HCT116 (cell line): Measurements from ENCODE around the gene SENP3. TPM values are rescaled to one million over a fixed set of nuclear protein-coding genes. Genes with fewer than 3 reads are reported as not detected.

Experiments
- ATAC-seq: fragments of 200-7000 bp; cut with Tn5 transposase; 2 replicates; pipeline ENCODE4 v1.9.1; 2020; ENCODE audit warnings: mild to moderate bottlenecking, moderate library complexity
- BruUV-seq: library from RNA; stranded (reverse); fragments of 400-500 nt; replicated peaks from 2 replicates; lab custom pipeline; 2021; lab: Mats Ljungman, UMichigan
- CTCF ChIA-PET: fragments of 300-600 bp; sonication (Branson Sonifier 250); formaldehyde crosslinking; loops from one replicate; lab custom pipeline; 2021; ENCODE audit warnings: antibody characterized with exemption; lab: Charles Lee
- POLR2A ChIA-PET: fragments of 300-600, 350-600 bp; sonication (Branson Sonifier 250); formaldehyde crosslinking; loops from one replicate; lab custom pipeline; 2021; ENCODE audit warnings: antibody characterized with exemption; lab: Charles Lee
- RAD21 ChIA-PET, 2 experiments: fragments of 300-600 bp; sonication (Branson Sonifier 250); formaldehyde crosslinking; loops; one replicate each; lab custom pipeline; 2023; ENCODE audit warnings: low total read pairs in 2 of 2; ENCODE audit not compliant: uncharacterized antibody in 2 of 2, unreplicated experiment in 2 of 2, low non-redundant PET in 1 of 2; lab: Charles Lee
- DNase-seq: peaks from one replicate; pipeline ENCODE4 v3.0.0-alpha.2; 2010; ENCODE audit warnings: low read depth, low spot score
- H2AFZ ChIP-seq: fragments of 200-600 bp; shearing (Covaris generic), sonication (generic); 2 replicates; pipeline ENCODE4 v1.6.1; 2017; ENCODE audit warnings: low read depth, mixed run types, mixed read lengths, antibody characterized with exemption, low read length; ENCODE audit not compliant: poor library complexity, severe bottlenecking
- H3K27ac ChIP-seq: 2 replicates; pipeline ENCODE4 v1.5.1; 2012; ENCODE audit warnings: low read depth, low read length
- H3K27me3 ChIP-seq: fragments of 200-600 bp; sonication (generic); 2 replicates; pipeline ENCODE4 v1.6.1; 2016; ENCODE audit warnings: mixed run types, low read length, mixed read lengths; ENCODE audit not compliant: insufficient read depth
- H3K36me3 ChIP-seq, 2 experiments: fragments of 200-500 bp in 1 of 2; fragments of 200-600 bp in 1 of 2; sonication (Bioruptor generic) in 1 of 2; sonication (generic) in 1 of 2; 2 replicates each; pipeline versions ENCODE4 v1.5.1 to v1.6.1; 2014 to 2016; ENCODE audit warnings: low read length in 2 of 2, inconsistent platforms in 1 of 2, mixed read lengths in 1 of 2, mixed run types in 1 of 2; ENCODE audit not compliant: insufficient read depth in 2 of 2, control insufficient read depth in 1 of 2
- H3K4me1 ChIP-seq, 2 experiments: fragments of 200-600 bp in 1 of 2; sonication (generic) in 1 of 2; 2 replicates each; pipeline versions ENCODE4 v1.5.1 to v1.6.1; 2012 to 2017; ENCODE audit warnings: low read length in 2 of 2, inconsistent platforms in 1 of 2, mild to moderate bottlenecking in 1 of 2, mixed read lengths in 1 of 2, mixed run types in 1 of 2, moderate library complexity in 1 of 2; ENCODE audit not compliant: insufficient read depth in 2 of 2, control insufficient read depth in 1 of 2
- H3K4me2 ChIP-seq: fragments of 200-600 bp; sonication (generic); 2 replicates; pipeline ENCODE4 v1.6.1; 2017; ENCODE audit warnings: mixed run types, low read length, mixed read lengths
- H3K4me3 ChIP-seq, 2 experiments: fragments of 200-600 bp in 1 of 2; sonication (generic) in 1 of 2; replicated peaks in 1 of 2; 2 replicates each; pipeline ENCODE4 v1.5.1; 2011 to 2016; ENCODE audit warnings: low read length in 2 of 2, control low read depth in 1 of 2, low read depth in 1 of 2, mild to moderate bottlenecking in 1 of 2, mixed read lengths in 1 of 2, mixed run types in 1 of 2
- H3K79me2 ChIP-seq: fragments of 200-600 bp; sonication (generic); 2 replicates; pipeline ENCODE4 v1.6.1; 2017; ENCODE audit warnings: mild to moderate bottlenecking, mixed run types, low read length, moderate library complexity, mixed read lengths; ENCODE audit not compliant: insufficient read depth
- H3K9ac ChIP-seq: fragments of 200-600 bp; sonication (generic); 2 replicates; pipeline ENCODE4 v1.6.1; 2016; ENCODE audit warnings: low read length, mixed read lengths
- H3K9me2 ChIP-seq: fragments of 200-600 bp; sonication (generic), shearing (Covaris generic); 2 replicates; pipeline ENCODE4 v1.6.1; 2017; ENCODE audit warnings: mixed run types, mild to moderate bottlenecking, moderate library complexity; ENCODE audit not compliant: insufficient read depth
- H3K9me3 ChIP-seq, 2 experiments: fragments of 200-500 bp in 1 of 2; fragments of 200-600 bp in 1 of 2; sonication (Bioruptor generic) in 1 of 2; sonication (generic) in 1 of 2; 2 replicates each; pipeline ENCODE4 v1.6.1; 2014 to 2017; ENCODE audit warnings: low read length in 2 of 2, mixed read lengths in 2 of 2, inconsistent platforms in 1 of 2, low read depth in 1 of 2, mild to moderate bottlenecking in 1 of 2, mixed run types in 1 of 2, moderate library complexity in 1 of 2; ENCODE audit not compliant: control insufficient read depth in 1 of 2, insufficient read depth in 1 of 2
- H4K20me1 ChIP-seq: fragments of 200-600 bp; sonication (generic), shearing (Covaris generic); 2 replicates; pipeline ENCODE4 v1.6.1; 2017; ENCODE audit warnings: mixed run types, mild to moderate bottlenecking, moderate library complexity; ENCODE audit not compliant: insufficient read depth
- EGR1 ChIP-seq: IDR thresholded peaks from 2 replicates; pipeline ENCODE4 v1.6.1; 2012; ENCODE audit warnings: low read depth
- ELF1 ChIP-seq: IDR thresholded peaks from 2 replicates; pipeline ENCODE4 v1.6.1; 2012; ENCODE audit warnings: low read depth, borderline replicate concordance
- EZH2phosphoT487 ChIP-seq: fragments of 200-600 bp; IDR thresholded peaks from 2 replicates; pipeline ENCODE4 v1.6.1; 2018; ENCODE audit warnings: antibody characterized with exemption, borderline replicate concordance
- FOSL1 ChIP-seq: IDR thresholded peaks from 2 replicates; pipeline ENCODE4 v1.6.1; 2012; ENCODE audit warnings: low read depth
- MAX ChIP-seq: IDR thresholded peaks from 2 replicates; pipeline ENCODE4 v1.6.1; 2012
- POLR2A ChIP-seq: IDR thresholded peaks from 2 replicates; pipeline ENCODE4 v1.7.0; 2011; ENCODE audit warnings: borderline replicate concordance; ENCODE audit not compliant: insufficient read depth, insufficient read length; ENCODE audit errors: extremely low read depth
- SIN3A ChIP-seq: IDR thresholded peaks from 2 replicates; pipeline ENCODE4 v1.6.1; 2012; ENCODE audit warnings: low read depth
- SP1 ChIP-seq: IDR thresholded peaks from 2 replicates; pipeline ENCODE4 v1.6.1; 2012; ENCODE audit warnings: low read depth
- SRF ChIP-seq: IDR thresholded peaks from 2 replicates; pipeline ENCODE4 v1.6.1; 2012; ENCODE audit warnings: low read depth
- YY1 ChIP-seq: IDR thresholded peaks from 2 replicates; pipeline ENCODE4 v1.6.1; 2011; ENCODE audit warnings: low read length, low read depth, moderate library complexity, mild to moderate bottlenecking; ENCODE audit not compliant: insufficient replicate concordance; ENCODE audit errors: extremely low read depth
- ZFX ChIP-seq: fragments of 450-650 bp; IDR thresholded peaks from 2 replicates; pipeline ENCODE4 v1.6.1; 2017
- ZNF274 ChIP-seq: fragments of 200-500 bp; sonication (Bioruptor generic); IDR thresholded peaks from 2 replicates; pipeline ENCODE4 v1.6.1; 2014; ENCODE audit warnings: mild to moderate bottlenecking, low read depth, low read length, inconsistent platforms
- intact Hi-C: fragments of 100-400 bp; cut with micrococcal nuclease; formaldehyde crosslinking; loops from 2 replicates; pipeline ENCODE4 v1.10.0; 2022
- total RNA-seq: library from RNA; stranded (reverse); gene quantifications from one replicate; pipeline ENCODE4 v1.2.1, GENCODE V29; 2021; ENCODE audit not compliant: unreplicated experiment
- TF ChIP-seq, protein P1 (sequence below): IDR thresholded peaks from 2 replicates; pipeline ENCODE4 v1.6.1; 2011; ENCODE audit warnings: mild to moderate bottlenecking, low read length, moderate library complexity; ENCODE audit not compliant: insufficient replicate concordance; ENCODE audit errors: extremely low read depth
- TF ChIP-seq, protein P2 (sequence below): IDR thresholded peaks from 2 replicates; pipeline ENCODE4 v1.6.1; 2012

The SENP3 gene
- total RNA-seq, 1 experiment from 2014 or later = 73.8 TPM

DNA sequence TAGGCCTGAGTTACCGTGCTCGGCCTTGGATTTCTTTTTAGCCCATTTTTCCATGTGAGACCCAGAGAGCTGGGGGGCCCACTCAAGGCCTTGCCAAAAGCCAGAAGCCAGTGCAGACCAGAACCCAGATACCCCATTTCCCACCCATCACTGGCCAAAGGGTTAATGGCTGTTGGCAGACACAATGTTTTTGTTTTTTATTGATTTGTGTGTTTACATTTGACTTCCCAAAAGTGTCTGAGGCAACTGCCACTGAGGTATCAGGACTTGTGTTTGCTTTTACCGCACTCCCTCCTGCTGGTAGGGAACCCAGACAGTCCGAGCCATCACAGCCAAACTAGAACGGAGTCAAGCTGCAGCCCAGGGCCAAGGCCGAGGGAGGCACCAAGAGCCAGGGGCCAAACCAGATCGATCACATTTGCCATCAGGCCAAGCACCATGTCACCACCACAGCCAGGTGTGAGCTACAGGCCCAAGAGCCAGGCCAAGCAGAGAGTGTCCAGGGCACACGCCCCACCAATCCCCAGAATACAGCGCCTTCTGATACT is 20.6 kb upstream of the SENP3 start:
- DNase-seq (no peak), ATAC-seq (no peak)
- H2AFZ ChIP-seq = no peak overlapping the region
- RAD21 ChIA-PET = no interaction called here
- no peaks in the 10 kb centered on the region for H3K79me2 ChIP-seq
- H3K27me3 ChIP-seq = no peaks in the 10 kb centered on the region
- H3K9me3 ChIP-seq = peaks cover 8 to 12% of the 10 kb centered on the region in 2 experiments; a peak in 2 of 4 replicates
- no peak overlapping the region for H3K9ac ChIP-seq
- no peak overlapping the region for H3K4me2 ChIP-seq
- H4K20me1 ChIP-seq = no peaks in the 10 kb centered on the region
- H3K4me3 ChIP-seq = no peak overlapping the region
- POLR2A ChIA-PET = no interaction called here
- no peak overlapping the region for H3K27ac ChIP-seq
- CTCF ChIA-PET = interaction anchor here (1.0 kb wide), 1 partner anchor 26 kb away, joined by 3 read pairs; no protein-coding TSS in a partner anchor
- no peak for TF ChIP-seq YY1
- TF ChIP-seq EGR1 = no peak
- no peak for TF ChIP-seq SIN3A
- no peak for TF ChIP-seq FOSL1
- no peak for TF ChIP-seq POLR2A
- no peak for TF ChIP-seq SP1
- TF ChIP-seq, protein P1, sequence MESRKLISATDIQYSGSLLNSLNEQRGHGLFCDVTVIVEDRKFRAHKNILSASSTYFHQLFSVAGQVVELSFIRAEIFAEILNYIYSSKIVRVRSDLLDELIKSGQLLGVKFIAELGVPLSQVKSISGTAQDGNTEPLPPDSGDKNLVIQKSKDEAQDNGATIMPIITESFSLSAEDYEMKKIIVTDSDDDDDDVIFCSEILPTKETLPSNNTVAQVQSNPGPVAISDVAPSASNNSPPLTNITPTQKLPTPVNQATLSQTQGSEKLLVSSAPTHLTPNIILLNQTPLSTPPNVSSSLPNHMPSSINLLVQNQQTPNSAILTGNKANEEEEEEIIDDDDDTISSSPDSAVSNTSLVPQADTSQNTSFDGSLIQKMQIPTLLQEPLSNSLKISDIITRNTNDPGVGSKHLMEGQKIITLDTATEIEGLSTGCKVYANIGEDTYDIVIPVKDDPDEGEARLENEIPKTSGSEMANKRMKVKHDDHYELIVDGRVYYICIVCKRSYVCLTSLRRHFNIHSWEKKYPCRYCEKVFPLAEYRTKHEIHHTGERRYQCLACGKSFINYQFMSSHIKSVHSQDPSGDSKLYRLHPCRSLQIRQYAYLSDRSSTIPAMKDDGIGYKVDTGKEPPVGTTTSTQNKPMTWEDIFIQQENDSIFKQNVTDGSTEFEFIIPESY = no peak
- BruUV-seq = no TSS peak
- H3K36me3 ChIP-seq = no peaks in the 10 kb centered on the region
- H3K9me2 ChIP-seq = no peaks in the 10 kb centered on the region
- intact Hi-C loops = no loop called here
- H3K4me1 ChIP-seq = no peaks in the 10 kb centered on the region

DNA sequence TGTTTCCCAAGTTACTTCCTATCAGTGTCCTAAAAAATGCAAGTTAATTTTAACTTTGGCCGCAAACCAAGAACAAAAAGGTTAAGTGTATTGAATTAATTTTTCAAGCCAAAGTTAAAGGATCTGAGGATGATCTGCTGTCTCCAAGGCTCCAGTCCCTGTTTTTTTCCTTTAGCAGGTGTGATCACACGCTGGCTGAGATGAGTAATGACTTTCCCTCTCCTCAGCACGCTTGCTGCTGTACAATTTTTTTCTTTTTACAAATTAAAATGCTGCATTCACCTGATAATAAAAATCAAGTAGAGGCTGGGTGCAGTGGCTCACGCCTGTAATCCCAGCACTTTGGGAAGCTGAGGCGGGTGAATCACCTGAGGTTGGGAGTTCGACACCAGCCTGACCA is 16.8 kb upstream of the SENP3 start:
- TF ChIP-seq, protein P1 = no peak
- no peak for TF ChIP-seq MAX
- TF ChIP-seq ZFX = no peak
- TF ChIP-seq YY1 = no peak
- TF ChIP-seq EZH2phosphoT487 = no peak
- no peak for TF ChIP-seq SRF
- TF ChIP-seq, protein P2, sequence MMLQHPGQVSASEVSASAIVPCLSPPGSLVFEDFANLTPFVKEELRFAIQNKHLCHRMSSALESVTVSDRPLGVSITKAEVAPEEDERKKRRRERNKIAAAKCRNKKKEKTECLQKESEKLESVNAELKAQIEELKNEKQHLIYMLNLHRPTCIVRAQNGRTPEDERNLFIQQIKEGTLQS = no peak
- no peak for TF ChIP-seq ELF1
- TF ChIP-seq EGR1 = no peak
- no peak for TF ChIP-seq ZNF274
- TF ChIP-seq, all 23 proteins: peak for 0
- intact Hi-C loops = no loop called here
- DNase-seq = no peak
- ChIA-PET CTCF (no interaction called here), RAD21 (no interaction called here), POLR2A (no interaction called here)
- no peak overlapping the region for H3K27ac ChIP-seq
- H3K36me3 ChIP-seq = no peaks in the 10 kb centered on the region
- H3K4me1 ChIP-seq = peaks cover 6 to 16% of the 10 kb centered on the region in 2 experiments
- H4K20me1 ChIP-seq = no peaks in the 10 kb centered on the region
- no peaks in the 10 kb centered on the region for H3K9me3 ChIP-seq
- no peak overlapping the region for H3K9ac ChIP-seq
- no peak overlapping the region for H3K4me3 ChIP-seq
- no peaks in the 10 kb centered on the region for H3K79me2 ChIP-seq
- no peaks in the 10 kb centered on the region for H3K9me2 ChIP-seq
- H2AFZ ChIP-seq = no peak overlapping the region
- ATAC-seq = no peak
- H3K4me2 ChIP-seq = no peak overlapping the region
- BruUV-seq = no TSS peak
- H3K27me3 ChIP-seq = no peaks in the 10 kb centered on the region
